HEK293 (cell line): Measurements from ENCODE around the gene VANGL2.
"Not testable (repeated sequence)": the region's sequence is repeated elsewhere in the genome, so short reads cannot be mapped to it uniquely, and the experiment has no call there.

ENCODE experiments used
- CTCF ChIP-seq: fragments of 450-650 bp; formaldehyde crosslinking; IDR thresholded peaks from 2 replicates; pipeline ENCODE4 v1.5.1; 2016; ENCODE audit warnings: missing biosample characterization, missing genetic modification characterization
- ZNF114 ChIP-seq: fragments of 450-650 bp; formaldehyde crosslinking; IDR thresholded peaks from 2 replicates; pipeline ENCODE4 v1.5.0; 2017; ENCODE audit warnings: missing biosample characterization, missing genetic modification characterization
- ZNF311 ChIP-seq: fragments of 450-650 bp; formaldehyde crosslinking; IDR thresholded peaks from 2 replicates; pipeline ENCODE4 v1.5.1; 2017; ENCODE audit warnings: missing biosample characterization, missing genetic modification characterization, borderline replicate concordance
- ZNF433 ChIP-seq: fragments of 450-650 bp; formaldehyde crosslinking; IDR thresholded peaks from 2 replicates; pipeline ENCODE4 v1.5.1; 2016; ENCODE audit warnings: missing biosample characterization, missing genetic modification characterization, low read depth
- ZNF544 ChIP-seq: fragments of 450-650 bp; formaldehyde crosslinking; IDR thresholded peaks from 2 replicates; pipeline ENCODE4 v1.5.0; 2017; ENCODE audit warnings: missing biosample characterization, missing genetic modification characterization
- ZNF558 ChIP-seq: fragments of 450-650 bp; formaldehyde crosslinking; IDR thresholded peaks from 2 replicates; pipeline ENCODE4 v1.5.1; 2016; ENCODE audit warnings: missing biosample characterization, missing genetic modification characterization
- ZNF677 ChIP-seq: fragments of 450-650 bp; IDR thresholded peaks from 2 replicates; pipeline ENCODE4 v1.5.0; 2018; ENCODE audit warnings: missing biosample characterization, mild to moderate bottlenecking, missing genetic modification characterization, moderate library complexity

DNA sequence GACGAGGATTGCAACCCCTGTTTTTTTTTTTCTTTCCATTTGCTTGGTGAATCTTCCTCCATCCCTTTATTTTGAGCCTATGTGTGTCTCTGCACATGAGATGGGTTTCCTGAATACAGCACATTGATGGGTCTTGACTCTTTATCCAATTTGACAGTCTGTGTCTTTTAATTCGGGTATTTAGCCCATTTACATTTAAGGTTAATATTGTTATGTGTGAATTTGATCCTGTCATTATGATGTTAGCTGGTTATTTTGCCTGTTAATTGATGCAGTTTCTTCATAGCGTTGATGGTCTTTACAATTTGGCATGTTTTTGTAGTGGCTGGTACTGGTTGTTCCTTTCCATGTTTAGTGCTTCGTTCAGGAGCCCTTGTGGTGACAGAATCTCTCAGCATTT lies 12.0 kb upstream of the VANGL2 start:
- not testable (repeated sequence) for TF ChIP-seq ZNF114 (tag by site-specific recombination); ZNF433 (tag by site-specific recombination); ZNF558 (tag by site-specific recombination); ZNF544 (tag by site-specific recombination); ZNF311 (tag by site-specific recombination); ZNF677; CTCF (tag by site-specific recombination)
